Left colon (tissue), 2 donors: ENCODE measurements around the gene AMOTL2. TPM values are rescaled to one million over a fixed set of nuclear protein-coding genes. Genes with fewer than 3 reads are reported as not detected.

Experiments used
- ATAC-seq: fragments of 200-7000 bp; cut with Tn5 transposase; one replicate; pipeline ENCODE4 v1.9.1; 2020; ENCODE audit warnings: mild to moderate bottlenecking, moderate library complexity
- DNase-seq, 2 donors: peaks; one replicate each; pipeline ENCODE4 v3.0.0-alpha.2; 2020
- intact Hi-C, 2 donors: fragments of 100-400 bp; cut with DNase I in 1 of 2; cut with micrococcal nuclease in 1 of 2; formaldehyde crosslinking; loops; one replicate each; pipeline versions ENCODE4 v1.11.2 to v1.14.0; 2022; cut with DNase I, micrococcal nuclease
- total RNA-seq, 2 donors: library from RNA; stranded (reverse); fragmentation: NEBNext Ultra II Directional; extraction: Animal tissue kit (Norgen Biotek cat#: 25700); gene quantifications; one replicate each; pipeline ENCODE4 v1.2.1, GENCODE V29; 2021
- donor health status: DM: no; HTN: no; CAD: no.
- donor health status: DM: yes; HTN: yes; CAD: no.

Gene AMOTL2
- total RNA-seq, 2 donors from 2014 or later, result 17.6 to 18.7 TPM

GRCh38 chr3:134340982-134341365 lies 33.3 kb downstream of the AMOTL2 start:
- no peak for DNase-seq
- intact Hi-C loops, result no loop called here
- no peak for ATAC-seq

GRCh38 chr3:134340362-134340981 lies 33.8 kb downstream of the AMOTL2 start:
- no peak for ATAC-seq
- intact Hi-C loops, result no loop called here
- no peak for DNase-seq

- intact Hi-C loops, result no loop called here
- no peak for ATAC-seq
- no peak for DNase-seq
Observed at GRCh38 chr3:134339913-134340312, 34.3 kb downstream of the AMOTL2 start.

GRCh38 chr3:134339331-134339730 lies 34.9 kb downstream of the AMOTL2 start:
- DNase-seq (no peak), ATAC-seq (no peak)

GRCh38 chr3:134338516-134339261 lies 35.6 kb downstream of the AMOTL2 start:
- intact Hi-C loops, result no loop called here
- no peak for ATAC-seq
- DNase-seq, result no peak

More at GRCh38 chr3:134339331-134339730, 34.9 kb downstream of the AMOTL2 start:
- intact Hi-C loops, result no loop called here

- no peak for DNase-seq
- ATAC-seq, result no peak
- intact Hi-C loops, result no loop called here
Observed at GRCh38 chr3:134338201-134338512, 36.1 kb downstream of the AMOTL2 start.

GRCh38 chr3:134337511-134338200 lies 36.6 kb downstream of the AMOTL2 start:
- DNase-seq, result no peak
- ATAC-seq, result no peak
- intact Hi-C loops, result no loop called here

- DNase-seq (no peak), ATAC-seq (no peak)
- intact Hi-C loops, result no loop called here
Observed at GRCh38 chr3:134337071-134337482, 37.2 kb downstream of the AMOTL2 start.

GRCh38 chr3:134336587-134336986 lies 37.7 kb downstream of the AMOTL2 start:
- ATAC-seq (no peak), DNase-seq (no peak)
- intact Hi-C loops, result no loop called here

- DNase-seq, result peak in 1 of 2 donors; percentile 41
- ATAC-seq, result peak; percentile 93
- intact Hi-C loops, result no loop called here
Observed at GRCh38 chr3:134334901-134335280, 39.4 kb downstream of the AMOTL2 start.

- intact Hi-C loops, result no loop called here
- peak; percentile 5 for ATAC-seq
- peak in 1 of 2 donors; percentile 18 for DNase-seq
Observed at GRCh38 chr3:134334231-134334900, 39.9 kb downstream of the AMOTL2 start.

- intact Hi-C loops, result no loop called here
- ATAC-seq, result no peak
Observed at GRCh38 chr3:134333522-134334181, 40.6 kb downstream of the AMOTL2 start.

GRCh38 chr3:134332344-134332743 lies 41.9 kb downstream of the AMOTL2 start:
- intact Hi-C loops, result no loop called here
- ATAC-seq, result no peak
- peak in 1 of 2 donors; percentile 9 for DNase-seq

More at GRCh38 chr3:134333522-134334181, 40.6 kb downstream of the AMOTL2 start:
- DNase-seq, result peak in 1 of 2 donors; percentile 32

GRCh38 chr3:134331811-134332199 lies 42.4 kb downstream of the AMOTL2 start:
- ATAC-seq (no peak), DNase-seq (no peak)
- intact Hi-C loops, result no loop called here

- DNase-seq, result peak in 1 of 2 donors; percentile 30
- intact Hi-C loops, result no loop called here
- no peak for ATAC-seq
Observed at GRCh38 chr3:134330883-134331810, 43.1 kb downstream of the AMOTL2 start.

GRCh38 chr3:134328846-134329245 lies 45.4 kb downstream of the AMOTL2 start:
- DNase-seq (no peak), ATAC-seq (no peak)
- intact Hi-C loops, result no loop called here

- DNase-seq (no peak), ATAC-seq (no peak)
- intact Hi-C loops, result no loop called here
Observed at GRCh38 chr3:134328147-134328591, 46.1 kb downstream of the AMOTL2 start.

GRCh38 chr3:134327594-134327975 lies 46.7 kb downstream of the AMOTL2 start:
- no peak for DNase-seq
- ATAC-seq, result no peak
- intact Hi-C loops, result no loop called here
